NCI-H2227 (cell line): ENCODE measurements around the gene LARP4.
"Not testable (repeated sequence)": the region's sequence is repeated elsewhere in the genome, so short reads cannot be mapped to it uniquely, and the experiment has no call there.

Source experiments
- DNase-seq: peaks from one replicate; lab custom pipeline; 2025; ENCODE audit not compliant: unreplicated experiment; lab: John Stamatoyannopoulos, UW

The LARP4 gene

GRCh38 chr12:50521781-50522180 is 121.1 kb downstream of the LARP4 start:
- not testable (repeated sequence) for DNase-seq

GRCh38 chr12:50523772-50524171 is 123.1 kb downstream of the LARP4 start:
- DNase-seq, result no peak

- DNase-seq, result no peak
These were observed 123.9 kb downstream of the LARP4 start for GRCh38 chr12:50524621-50525020.

- no peak for DNase-seq
These were observed 124.7 kb downstream of the LARP4 start for GRCh38 chr12:50525422-50525821.

GRCh38 chr12:50527359-50527726 is 126.7 kb downstream of the LARP4 start:
- DNase-seq, result no peak

GRCh38 chr12:50528800-50529199 is 128.1 kb downstream of the LARP4 start:
- DNase-seq, result no peak

GRCh38 chr12:50529345-50529744 is 128.7 kb downstream of the LARP4 start:
- DNase-seq, result no peak
